H1 (cell line): ENCODE data around the gene CD300LF. TPM values are rescaled to one million over a fixed set of nuclear protein-coding genes. Genes with fewer than 3 reads are reported as not detected.

Experiments
- E2F6 ChIP-seq: IDR thresholded peaks from 2 replicates; pipeline ENCODE4 v1.6.1; 2012; ENCODE audit warnings: inconsistent platforms
- JUN ChIP-seq: IDR thresholded peaks from 2 replicates; pipeline ENCODE4 v1.6.1; 2011; ENCODE audit warnings: low read depth, mild to moderate bottlenecking, improper control_type of control experiment, low read length
- POLR2A ChIP-seq, 2 experiments: IDR thresholded peaks; 1 replicate in 1 of 2; 2 replicates in 1 of 2; pipeline ENCODE4 v1.6.1; 2011; ENCODE audit warnings: low read depth in 2 of 2, low read length in 2 of 2, mild to moderate bottlenecking in 2 of 2; ENCODE audit errors: control extremely low read depth in 1 of 2
- TEAD4 ChIP-seq: IDR thresholded peaks from 2 replicates; pipeline ENCODE4 v1.6.1; 2012; ENCODE audit warnings: low read depth, low read length, inconsistent platforms, mixed read lengths
- polyA plus RNA-seq, 7 experiments: library from polyadenylated mRNA; depleted of rRNA in 3 of 7; stranded (reverse) in 5 of 7; unstranded in 2 of 7; fragments of >200 nt in 5 of 7; fragments of 200-250 nt in 2 of 7; gene quantifications; 1 replicate in 5 of 7; 2 replicates in 1 of 7; 4 replicates in 1 of 7; pipeline versions ENCODE4 v1.2.1 to v1.2.3, GENCODE V29; 2011 to 2013; ENCODE audit warnings: missing spikeins in 2 of 7, mixed read lengths in 2 of 7
- total RNA-seq: library from RNA; stranded (reverse); fragmentation: NEBNext Ultra II Directional; extraction: Animal tissue kit (Norgen Biotek cat#: 25700); gene quantifications from 2 replicates; pipeline ENCODE4 v1.2.1, GENCODE V29; 2021

Gene CD300LF
- total and polyA plus RNA-seq, 2 of the 8 experiments (the other 6 are each of a cell fraction or from before 2014, with no cell fraction given) = not detected

- TF ChIP-seq TEAD4 (no peak), JUN (no peak), POLR2A (IDR thresholded peaks at IDR 0.05; ENCODE audit: control extremely low read depth in 1 of 2, low read depth in 2 of 2, low read length in 2 of 2) (no peak), E2F6 (no peak)
Observed at GRCh38 chr17:74690409-74690825, 22.3 kb downstream of the CD300LF start (continued).
